ENCODE results near the gene DTNB. TPM values are rescaled to one million over a fixed set of nuclear protein-coding genes. Genes with fewer than 3 reads are reported as not detected.

DTNB gene
- total and polyA plus RNA-seq, 2 of the 4 experiments (the other 2 are of a cell fraction) = 3.8 to 5.3 TPM

- Histone ChIP-seq H3K4me2 (ENCODE audit: low read depth, low read length) (no peak overlapping the region), H2BK20ac (ENCODE audit: low read depth, low read length) (no peak overlapping the region), H3K27ac (ENCODE audit: insufficient read depth, low read length) (no peak overlapping the region), H2AK9ac (replicated peaks; ENCODE audit: low read depth, low read length, poor library complexity) (no peak overlapping the region), H3K9ac (ENCODE audit: low read depth, low read length) (no peak overlapping the region), H4K8ac (ENCODE audit: low read depth in 2 of 2, low read length in 2 of 2) (no peak overlapping the region), H2BK120ac (ENCODE audit: low read depth, low read length) (no peak overlapping the region), H3K9me1 (ENCODE audit: insufficient read depth, low read length) (no peaks in the 10 kb centered on the region), H3K18ac (ENCODE audit: low read depth, low read length) (no peak overlapping the region), H2BK5ac (ENCODE audit: low read depth, low read length, poor library complexity, severe bottlenecking) (no peak overlapping the region), H3K27me3 (ENCODE audit: control insufficient read depth, insufficient read depth, low read length) (no peaks in the 10 kb centered on the region; the same call in none of the 2 replicates), H3K9me3 (ENCODE audit: control insufficient read depth, insufficient read depth, low read length) (no peaks in the 10 kb centered on the region), H3K56ac (ENCODE audit: extremely low read depth, insufficient read depth, low read length) (no peak overlapping the region), H3K23ac (ENCODE audit: low read depth, low read length) (no peak overlapping the region), H4K5ac (ENCODE audit: low read depth, low read length) (no peak overlapping the region), H2AFZ (replicated peaks; ENCODE audit: low read length, poor library complexity) (no peak overlapping the region), H3K4me3 (ENCODE audit: insufficient read depth, low read depth, low read length) (no peak overlapping the region), H3K14ac (replicated peaks; ENCODE audit: low read depth, low read length) (no peak overlapping the region), H2BK15ac (ENCODE audit: low read depth, low read length) (no peak overlapping the region), H3K4ac (ENCODE audit: low read depth, low read length) (no peak overlapping the region), H3K4me1 (ENCODE audit: control insufficient read depth, insufficient read depth, low read length) (no peaks in the 10 kb centered on the region), H3K36me3 (ENCODE audit: control insufficient read depth, insufficient read depth, low read length) (no peaks in the 10 kb centered on the region), H4K20me1 (ENCODE audit: insufficient read depth, low read length) (no peaks in the 10 kb centered on the region), H4K91ac (ENCODE audit: insufficient read depth, low read depth, low read length) (no peak overlapping the region), H2AK5ac (ENCODE audit: low read depth, low read length) (no peak overlapping the region), H3K79me1 (ENCODE audit: low read depth in 1 of 2, low read length in 2 of 2) (no peaks in the 10 kb centered on the region)
- ATAC-seq (ENCODE audit: low read depth) (no peak; the same call in 1 of the 2 replicates), DNase-seq (no peak)
- no CpG with 5 or more reads among the region's 4 CpGs for WGBS, 2 experiments (ENCODE audit: extremely low coverage in 2 of 2, insufficient read length in 1 of 2)
- ChIA-PET CTCF (interaction anchor here (0.5 to 5.6 kb wide), 16 partner anchors 8 to 387 kb away, joined by 3 to 76 read pairs (median 4); partner anchors contain the start of gene DTNB), POLR2A (ENCODE audit: unreplicated experiment) (no interaction called here)
- in situ Hi-C loops (cut with MboI; ENCODE audit: low sequenced_read_pairs) = no loop called here
- intact Hi-C loops (cut with micrococcal nuclease) = loop anchor here (1.0 to 10.0 kb wide), 6 partner anchors 58 to 360 kb away; partner anchors contain the start of gene DNMT3A
- dilution Hi-C loops (cut with HindIII; ENCODE audit: low sequenced_read_pairs, unreplicated experiment) = no loop called here
- BruUV-seq (replicated peaks) = no TSS peak
- TF ChIP-seq CEBPB (IDR thresholded peaks at IDR 0.05; ENCODE audit: low read depth, low read length) = peak; percentile 73
- TF ChIP-seq NFE2L2 (IDR thresholded peaks at IDR 0.05; ENCODE audit: low read depth, low read length) = no peak
- no peak for TF ChIP-seq RCOR1 (IDR thresholded peaks at IDR 0.05; ENCODE audit: insufficient replicate concordance, low read length)
- TF ChIP-seq RFX5 (IDR thresholded peaks at IDR 0.05; ENCODE audit: low read depth, low read length) = no peak
Measured at GRCh38 chr2:25664965-25665307, 8.4 kb downstream of the DTNB start.
